Skin of body (tissue), 2 donors: ENCODE results near the gene PEX11A. TPM values are rescaled to one million over a fixed set of nuclear protein-coding genes. Genes with fewer than 3 reads are reported as not detected.
A peak's percentile ranks its signal among the peaks of the same experiment; 100 is the strongest.

Experiments used
- DNase-seq: peaks from one replicate; lab custom pipeline; 2025; lab: John Stamatoyannopoulos, UW
- total RNA-seq: library from RNA; depleted of rRNA; stranded (reverse); fragments of >200 nt; gene quantifications from one replicate; pipeline ENCODE4 v1.2.3, GENCODE V29; 2014

PEX11A gene
- total RNA-seq, 1 donor from 2014 or later, result 10.7 TPM

DNA sequence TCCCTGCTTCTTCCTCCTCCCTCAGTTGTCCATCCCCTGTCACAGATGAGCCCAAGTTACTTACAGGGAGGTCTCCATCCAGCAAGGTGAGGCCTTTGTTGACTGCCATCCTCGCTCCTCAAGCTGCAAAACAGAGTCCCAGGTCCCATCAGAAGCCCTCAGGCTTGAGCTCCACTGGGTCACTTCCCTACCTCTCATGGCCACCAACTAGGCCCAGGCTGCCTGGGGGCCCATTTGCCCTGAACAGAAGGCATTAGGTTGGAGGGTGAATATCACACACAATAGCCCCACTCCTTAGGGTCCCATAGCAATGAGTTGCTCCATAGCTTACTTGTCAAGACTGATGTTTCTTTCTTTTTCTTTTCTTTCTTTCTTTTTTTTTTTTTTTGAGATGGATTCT, 13.2 kb downstream of the PEX11A start:
- no peak for DNase-seq

DNA sequence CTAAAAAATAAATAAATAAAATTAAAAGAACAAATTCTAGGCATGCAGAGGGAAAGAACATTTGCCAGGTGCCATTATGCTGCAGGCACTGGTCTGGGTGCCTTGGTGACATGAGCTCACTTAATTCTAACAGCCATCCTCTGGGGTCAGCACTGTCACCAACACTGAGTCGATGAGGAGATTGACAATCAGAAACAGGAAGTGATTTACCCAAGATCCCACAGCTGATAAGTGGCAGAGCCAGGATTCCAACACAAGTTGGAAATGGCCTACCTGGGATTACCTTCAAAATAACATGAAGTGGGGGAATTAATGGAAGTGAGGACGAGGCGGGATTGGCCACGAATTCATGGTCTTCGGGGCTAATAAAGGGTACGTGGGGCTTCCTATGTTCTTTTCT, 14.9 kb downstream of the PEX11A start:
- no peak for DNase-seq

GRCh38 chr15:89674526-89674925, 16.0 kb downstream of the PEX11A start:
- no peak for DNase-seq

DNA sequence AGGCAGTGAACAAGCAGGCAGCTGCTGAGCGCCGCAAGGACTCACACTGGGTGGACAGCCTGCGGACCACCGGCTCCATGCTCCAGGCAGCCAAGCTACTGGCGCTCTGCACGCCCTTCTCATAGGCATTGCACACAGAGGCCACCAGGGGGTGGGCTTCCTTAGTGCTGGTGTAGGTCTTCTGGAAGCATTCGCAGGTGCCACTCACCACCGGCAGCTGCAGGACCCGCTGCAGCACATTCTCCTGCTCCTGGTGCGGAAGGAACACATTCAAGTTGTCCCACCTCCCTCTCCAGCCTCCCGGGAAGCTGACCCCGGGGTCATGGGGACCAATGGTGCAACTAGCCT, 17.4 kb downstream of the PEX11A start:
- DNase-seq, result no peak

- DNase-seq, result no peak
Observed at GRCh38 chr15:89672221-89673164, 18.1 kb downstream of the PEX11A start.

GRCh38 chr15:89671687-89672086, 18.9 kb downstream of the PEX11A start:
- DNase-seq, result no peak

DNA sequence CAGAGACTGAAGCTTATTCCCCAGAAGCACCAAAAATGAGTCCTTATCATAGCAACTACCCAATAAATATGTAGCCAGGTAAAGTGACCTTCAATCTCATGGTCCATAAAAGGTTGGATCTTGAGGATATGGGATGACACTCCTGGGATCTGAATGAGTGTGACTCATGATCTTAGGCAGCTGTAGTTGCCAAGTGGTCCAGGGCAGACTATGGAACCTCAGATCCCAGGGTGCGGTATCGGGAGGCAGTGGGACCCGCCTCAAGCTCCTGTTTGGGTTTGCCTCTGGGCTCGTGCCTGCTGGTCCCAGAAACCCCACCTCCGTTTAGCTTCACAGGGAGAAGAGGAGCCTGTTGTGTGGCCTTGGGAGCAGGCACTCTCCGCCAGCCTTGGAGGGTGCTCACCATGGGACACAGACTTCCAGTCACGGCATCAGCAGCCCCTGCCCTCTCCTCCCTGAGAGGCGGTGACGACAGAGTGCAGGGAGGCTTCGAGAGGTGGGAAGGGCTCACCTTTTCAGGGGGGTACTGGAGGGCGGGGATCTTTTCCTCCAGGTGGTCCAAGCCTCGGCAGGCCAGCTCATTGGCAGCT, 19.5 kb downstream of the PEX11A start:
- no peak for DNase-seq

GRCh38 chr15:89669941-89670340, 20.6 kb downstream of the PEX11A start:
- DNase-seq, result no peak

- DNase-seq, result no peak
Observed at GRCh38 chr15:89669309-89669865, 21.2 kb downstream of the PEX11A start.

DNA sequence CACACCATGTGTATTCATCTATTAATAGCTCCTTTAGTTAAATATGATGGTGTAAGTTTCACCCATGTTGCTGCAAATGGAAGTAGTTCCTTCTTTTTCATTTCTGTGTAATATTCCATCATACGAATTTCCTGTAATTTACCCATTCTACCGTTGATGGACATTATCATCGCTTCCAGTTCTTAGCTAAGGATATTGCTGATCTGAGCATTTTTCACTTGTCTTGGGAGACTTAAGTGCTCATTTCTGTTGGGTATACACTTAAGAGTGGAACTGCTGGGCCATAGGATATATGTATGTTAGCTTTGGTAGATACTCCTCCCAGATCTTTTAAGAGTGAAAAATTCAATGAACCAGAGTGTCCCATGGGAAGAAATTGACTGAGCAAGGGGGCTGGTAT, 22.4 kb downstream of the PEX11A start:
- DNase-seq, result no peak

GRCh38 chr15:89667706-89667960, 22.9 kb downstream of the PEX11A start:
- DNase-seq, result no peak

- no peak for DNase-seq
Observed at GRCh38 chr15:89666858-89667705, 23.5 kb downstream of the PEX11A start.

- no peak for DNase-seq
Observed at GRCh38 chr15:89666184-89666857, 24.2 kb downstream of the PEX11A start.

- no peak for DNase-seq
Observed at GRCh38 chr15:89665449-89666181, 24.9 kb downstream of the PEX11A start.

DNA sequence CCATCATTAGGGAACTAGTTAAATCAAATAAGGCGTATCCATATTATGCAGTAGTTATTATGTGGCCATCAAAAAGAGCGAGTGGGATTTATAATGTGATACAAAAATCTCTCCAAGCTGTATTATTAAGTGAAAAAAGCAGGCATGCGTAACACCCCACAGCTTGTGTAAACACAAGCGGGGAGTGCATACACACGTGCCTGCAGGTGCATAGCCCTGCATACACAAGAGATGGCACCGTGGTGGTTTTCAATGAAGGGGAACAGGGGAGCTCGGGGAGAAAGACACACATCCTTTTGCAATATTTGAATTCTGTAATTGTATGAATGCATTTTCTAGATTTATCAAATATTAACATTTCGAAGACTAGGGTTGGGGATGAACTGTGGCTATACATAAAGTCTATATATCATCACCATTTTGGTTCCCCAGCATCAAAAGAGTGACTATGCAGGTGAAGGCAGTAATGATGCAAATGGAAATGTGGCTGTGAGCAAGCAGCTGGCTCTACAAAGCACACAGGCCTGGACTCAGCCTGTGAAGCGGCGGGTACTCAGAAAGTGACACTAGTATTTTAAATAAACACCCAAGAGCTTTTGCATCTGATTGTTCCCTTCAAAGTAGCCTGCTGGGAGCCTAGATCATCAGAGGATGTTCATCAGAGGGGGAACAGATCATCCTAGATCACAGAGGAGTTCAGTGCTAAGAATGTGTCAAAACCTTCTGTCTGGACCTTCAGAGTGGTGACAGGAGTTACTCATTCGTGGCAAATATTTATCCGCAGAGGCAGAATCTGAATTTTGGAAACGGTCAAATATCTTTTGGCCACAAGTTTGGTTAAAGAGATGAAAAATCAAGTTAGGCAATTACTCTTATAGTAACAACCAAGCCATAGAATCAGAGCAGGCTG, 25.9 kb downstream of the PEX11A start:
- DNase-seq, result no peak

- DNase-seq, result peak; percentile 80
Observed at GRCh38 chr15:89662893-89663626, 27.5 kb downstream of the PEX11A start.

GRCh38 chr15:89660556-89660955, 30.0 kb downstream of the PEX11A start:
- DNase-seq, result no peak

DNA sequence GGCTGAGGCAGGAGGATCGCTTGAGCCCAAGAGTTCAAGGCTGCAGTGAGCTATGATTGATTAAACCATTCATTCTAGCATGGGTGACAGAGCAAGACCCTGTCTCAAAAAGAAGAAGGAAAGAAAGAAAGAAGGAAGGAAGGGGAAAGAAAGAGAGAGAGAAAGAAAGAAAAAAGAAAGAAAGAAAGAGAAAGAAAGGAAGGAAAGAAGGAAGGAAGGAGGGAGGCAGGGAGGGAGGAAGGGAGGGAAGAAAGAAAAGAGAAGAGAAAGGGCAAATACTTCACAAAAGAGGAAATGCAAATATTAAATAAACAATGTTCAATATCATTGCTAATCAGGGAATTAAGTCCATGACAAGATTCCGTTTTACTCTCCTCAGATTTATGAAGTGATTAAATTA, 31.3 kb downstream of the PEX11A start:
- no peak for DNase-seq

- DNase-seq, result no peak
Observed at GRCh38 chr15:89657686-89658200, 32.8 kb downstream of the PEX11A start.
